GM13977 (cell line): ENCODE data around the gene UVSSA.

Experiments used
- DNase-seq: peaks from one replicate; pipeline ENCODE4 v3.0.0; 2012; ENCODE audit warnings: low spot score
- in situ Hi-C: fragments of 300-500 bp; cut with MboI; formaldehyde crosslinking; loops from one replicate; pipeline ENCODE4 v1.12.0; 2022; ENCODE audit warnings: low sequenced_read_pairs, low pct_unique_long_range_greater_than_20kb, mixed read lengths, inconsistent platforms; ENCODE audit not compliant: unreplicated experiment
- TF ChIP-seq, protein P1 (sequence below): IDR thresholded peaks from 2 replicates; pipeline ENCODE4 v1.5.1; 2012; ENCODE audit warnings: mild to moderate bottlenecking, control low read depth; ENCODE audit not compliant: insufficient read depth; ENCODE audit errors: extremely low read depth, missing control alignments

UVSSA gene

DNA sequence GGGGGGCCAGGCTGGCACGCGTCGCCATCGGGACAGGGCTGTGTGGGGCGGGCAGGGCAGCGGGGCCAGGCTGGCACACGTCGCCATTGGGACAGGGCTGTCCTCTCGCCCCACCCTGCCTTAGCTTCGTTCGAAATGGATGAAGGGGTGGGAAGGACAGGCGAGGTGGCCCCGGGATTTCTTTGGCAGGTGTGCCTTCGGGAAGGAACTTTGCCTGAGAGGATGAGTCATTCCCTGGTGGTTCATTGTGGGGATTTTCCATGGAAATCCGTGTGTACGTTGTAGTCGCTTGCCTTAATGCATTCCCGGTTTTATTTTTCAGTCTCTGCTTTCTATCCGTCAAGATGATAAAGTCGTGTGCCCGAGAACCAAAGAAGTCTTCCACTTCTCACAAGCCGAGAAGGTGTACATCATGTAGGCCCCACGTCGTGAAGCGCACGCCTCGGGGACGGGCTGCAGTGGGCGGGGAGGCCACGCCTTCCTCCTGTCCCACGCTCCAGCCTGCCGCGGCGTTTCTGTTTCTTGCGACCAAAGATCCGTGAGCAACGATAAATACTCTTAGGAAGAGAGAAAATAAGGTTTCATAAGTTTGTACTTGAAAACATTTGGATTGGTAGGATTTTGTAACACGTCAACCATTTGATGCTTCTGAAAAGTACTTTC lies 8.1 kb upstream of the UVSSA start:
- in situ Hi-C loops: no loop called here
- TF ChIP-seq, protein P1, sequence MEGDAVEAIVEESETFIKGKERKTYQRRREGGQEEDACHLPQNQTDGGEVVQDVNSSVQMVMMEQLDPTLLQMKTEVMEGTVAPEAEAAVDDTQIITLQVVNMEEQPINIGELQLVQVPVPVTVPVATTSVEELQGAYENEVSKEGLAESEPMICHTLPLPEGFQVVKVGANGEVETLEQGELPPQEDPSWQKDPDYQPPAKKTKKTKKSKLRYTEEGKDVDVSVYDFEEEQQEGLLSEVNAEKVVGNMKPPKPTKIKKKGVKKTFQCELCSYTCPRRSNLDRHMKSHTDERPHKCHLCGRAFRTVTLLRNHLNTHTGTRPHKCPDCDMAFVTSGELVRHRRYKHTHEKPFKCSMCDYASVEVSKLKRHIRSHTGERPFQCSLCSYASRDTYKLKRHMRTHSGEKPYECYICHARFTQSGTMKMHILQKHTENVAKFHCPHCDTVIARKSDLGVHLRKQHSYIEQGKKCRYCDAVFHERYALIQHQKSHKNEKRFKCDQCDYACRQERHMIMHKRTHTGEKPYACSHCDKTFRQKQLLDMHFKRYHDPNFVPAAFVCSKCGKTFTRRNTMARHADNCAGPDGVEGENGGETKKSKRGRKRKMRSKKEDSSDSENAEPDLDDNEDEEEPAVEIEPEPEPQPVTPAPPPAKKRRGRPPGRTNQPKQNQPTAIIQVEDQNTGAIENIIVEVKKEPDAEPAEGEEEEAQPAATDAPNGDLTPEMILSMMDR: no peak
- DNase-seq: no peak

DNA sequence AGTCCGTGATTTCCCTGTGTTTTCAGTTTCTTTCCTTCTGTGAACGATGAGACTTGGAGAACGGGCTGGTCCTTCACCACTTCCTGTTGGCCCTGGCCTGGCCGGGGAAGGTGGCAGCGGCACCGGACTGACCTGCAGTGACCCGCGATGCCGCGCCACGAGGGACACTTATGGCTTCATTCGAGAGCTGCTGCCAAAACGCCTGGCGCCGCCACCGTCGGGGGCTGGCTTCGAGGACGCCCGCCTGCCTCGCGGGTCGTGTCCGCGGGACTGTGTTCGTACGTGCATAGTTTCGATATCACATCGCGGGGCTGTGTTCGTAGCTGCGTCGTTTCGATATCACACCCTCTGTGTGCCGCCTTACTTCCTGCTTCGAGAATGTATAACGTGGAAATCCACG lies 7.5 kb upstream of the UVSSA start:
- TF ChIP-seq, protein P1: no peak
- DNase-seq: no peak
- in situ Hi-C loops: no loop called here

DNA sequence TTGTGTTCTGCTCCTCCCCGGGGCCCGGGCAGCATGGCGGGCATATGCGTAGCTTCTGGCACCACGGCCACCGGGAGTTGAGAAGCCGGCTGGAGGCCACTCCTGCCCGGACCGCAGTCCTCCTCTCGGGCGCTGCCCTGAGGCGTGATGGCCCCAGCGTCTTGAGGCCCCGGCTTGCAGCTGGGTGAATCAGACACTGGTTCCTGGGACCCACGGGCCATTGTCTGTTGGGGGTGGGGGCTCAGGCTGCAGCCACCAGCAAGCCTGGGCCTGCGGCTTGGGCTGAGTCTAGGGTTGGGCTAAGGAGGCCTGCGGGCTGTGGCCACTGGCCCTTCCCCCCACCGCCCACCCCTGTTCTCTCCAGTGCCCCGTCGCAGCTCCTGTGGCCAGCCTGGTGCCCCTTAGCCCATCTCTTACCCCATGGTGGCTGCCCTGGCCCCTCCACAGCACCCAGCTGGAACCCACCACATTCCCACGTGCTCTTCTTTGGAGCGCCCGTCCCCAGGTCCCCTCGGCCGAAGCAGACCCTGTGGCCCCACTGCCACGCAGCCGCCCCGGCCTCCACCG lies 6.7 kb upstream of the UVSSA start:
- no peak for DNase-seq
- in situ Hi-C loops: no loop called here
- TF ChIP-seq, protein P1: no peak

DNA sequence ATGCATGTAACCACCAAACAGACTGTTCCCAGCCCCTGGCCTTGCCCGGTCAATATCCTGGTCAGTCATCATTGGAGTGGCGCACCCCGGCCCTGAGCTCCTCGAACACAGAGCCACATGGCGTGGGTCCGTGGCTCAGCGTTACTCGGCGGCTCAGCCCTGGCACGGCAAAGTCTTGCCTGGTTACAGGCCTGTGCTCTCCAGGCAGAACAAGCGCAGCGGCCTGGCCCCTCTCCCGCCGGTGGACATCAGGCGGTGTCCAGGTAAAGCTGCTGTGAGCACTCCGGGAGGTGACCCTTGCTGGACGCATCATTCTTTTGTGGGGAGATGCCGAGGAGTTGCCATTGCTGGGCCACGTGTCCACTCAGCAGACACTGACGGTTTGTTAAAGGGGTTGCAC lies 6.1 kb upstream of the UVSSA start:
- TF ChIP-seq, protein P1: no peak
- in situ Hi-C loops: no loop called here
- no peak for DNase-seq

DNA sequence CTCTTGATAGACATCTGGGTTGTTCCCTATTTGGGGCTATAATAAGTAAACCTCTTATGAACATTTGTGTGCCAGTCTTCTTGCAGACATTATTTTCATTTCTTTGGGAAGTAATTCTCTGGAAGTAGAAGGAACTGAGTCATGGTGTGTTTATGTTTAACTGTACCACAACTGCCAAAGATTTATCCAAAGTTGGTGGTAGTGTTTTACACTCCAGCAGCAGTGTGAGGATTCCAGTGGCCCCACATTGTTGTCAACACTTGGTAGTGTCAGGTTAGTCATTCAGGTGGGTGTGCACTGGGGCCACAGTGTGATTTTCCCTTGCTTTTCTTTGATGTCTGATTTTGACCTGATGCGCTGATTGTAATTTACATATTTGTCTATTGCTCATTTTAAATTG lies 5.0 kb upstream of the UVSSA start:
- no peak for DNase-seq
- TF ChIP-seq, protein P1: no peak
- in situ Hi-C loops: no loop called here

DNA sequence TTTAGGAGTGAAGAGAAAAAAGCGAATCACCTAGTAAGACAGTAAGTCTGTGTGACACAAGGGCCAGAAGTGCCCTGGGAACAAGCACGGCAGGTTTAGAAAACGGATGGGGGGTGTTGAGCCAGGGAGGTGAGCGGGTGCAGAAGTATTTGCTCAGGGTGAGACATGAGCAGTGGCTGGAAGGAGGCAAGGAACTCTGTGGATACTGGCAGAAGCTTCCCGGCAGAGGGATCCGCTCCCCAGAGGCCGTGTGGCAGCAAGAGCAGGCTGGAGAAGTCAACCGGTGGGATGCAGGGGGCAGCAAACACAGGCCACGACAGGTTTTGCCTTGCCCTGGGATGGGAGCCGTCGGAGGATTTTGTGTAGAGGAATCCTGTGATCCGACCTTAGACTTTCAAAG lies 2.3 kb upstream of the UVSSA start:
- TF ChIP-seq, protein P1: no peak
- in situ Hi-C loops: no loop called here
- DNase-seq: no peak
